ENCODE measurements around the gene KCNQ4. TPM values are rescaled to one million over a fixed set of nuclear protein-coding genes. Genes with fewer than 3 reads are reported as not detected.

KCNQ4 gene
- total RNA-seq, 1 experiment from 2014 or later = 0.11 TPM

- in situ Hi-C loops (cut with HindIII; ENCODE audit: low pct_unique_long_range_greater_than_20kb, low sequenced_read_pairs) = no loop called here
- DNase-seq (ENCODE audit: low read depth, low spot score) = no peak
Observed at GRCh38 chr1:40802742-40803113, 19.1 kb downstream of the KCNQ4 start.

GRCh38 chr1:40803447-40803846, 19.9 kb downstream of the KCNQ4 start:
- no peak for DNase-seq (ENCODE audit: low read depth, low spot score)
- in situ Hi-C loops (cut with HindIII; ENCODE audit: low pct_unique_long_range_greater_than_20kb, low sequenced_read_pairs) = no loop called here

- DNase-seq (ENCODE audit: low read depth, low spot score) = no peak
- in situ Hi-C loops (cut with HindIII; ENCODE audit: low pct_unique_long_range_greater_than_20kb, low sequenced_read_pairs) = no loop called here
Observed at GRCh38 chr1:40803902-40804301, 20.3 kb downstream of the KCNQ4 start.

- in situ Hi-C loops (cut with HindIII; ENCODE audit: low pct_unique_long_range_greater_than_20kb, low sequenced_read_pairs) = no loop called here
Observed at GRCh38 chr1:40806240-40806639, 22.7 kb downstream of the KCNQ4 start.

GRCh38 chr1:40806731-40807695, 23.4 kb downstream of the KCNQ4 start:
- in situ Hi-C loops (cut with HindIII; ENCODE audit: low pct_unique_long_range_greater_than_20kb, low sequenced_read_pairs) = no loop called here
- no peak for DNase-seq (ENCODE audit: low read depth, low spot score)

More at GRCh38 chr1:40806240-40806639, 22.7 kb downstream of the KCNQ4 start:
- no peak for DNase-seq (ENCODE audit: low read depth, low spot score)

DNA sequence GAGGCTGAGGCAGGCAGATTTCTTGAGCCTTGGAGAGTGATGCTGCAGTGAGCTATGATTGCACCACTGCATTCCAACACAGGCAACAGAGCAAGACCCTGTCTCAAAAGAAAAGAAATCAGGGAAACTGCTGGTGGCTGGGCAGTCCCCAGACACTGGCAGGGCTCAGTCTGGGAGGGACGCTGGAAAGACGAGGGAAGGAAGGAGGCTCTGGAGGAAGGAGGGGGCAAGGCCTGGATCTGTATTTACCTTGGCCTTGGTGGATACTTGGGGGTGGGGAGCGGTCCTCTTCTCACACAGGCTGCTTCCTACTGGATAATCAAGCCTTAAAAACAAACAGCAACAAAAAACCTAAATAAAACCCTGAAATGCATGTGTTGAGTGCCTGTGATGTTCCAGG, 24.4 kb downstream of the KCNQ4 start:
- no peak for DNase-seq (ENCODE audit: low read depth, low spot score)
- in situ Hi-C loops (cut with HindIII; ENCODE audit: low pct_unique_long_range_greater_than_20kb, low sequenced_read_pairs) = no loop called here

GRCh38 chr1:40808444-40808843, 24.9 kb downstream of the KCNQ4 start:
- in situ Hi-C loops (cut with HindIII; ENCODE audit: low pct_unique_long_range_greater_than_20kb, low sequenced_read_pairs) = no loop called here
- DNase-seq (ENCODE audit: low read depth, low spot score) = no peak

DNA sequence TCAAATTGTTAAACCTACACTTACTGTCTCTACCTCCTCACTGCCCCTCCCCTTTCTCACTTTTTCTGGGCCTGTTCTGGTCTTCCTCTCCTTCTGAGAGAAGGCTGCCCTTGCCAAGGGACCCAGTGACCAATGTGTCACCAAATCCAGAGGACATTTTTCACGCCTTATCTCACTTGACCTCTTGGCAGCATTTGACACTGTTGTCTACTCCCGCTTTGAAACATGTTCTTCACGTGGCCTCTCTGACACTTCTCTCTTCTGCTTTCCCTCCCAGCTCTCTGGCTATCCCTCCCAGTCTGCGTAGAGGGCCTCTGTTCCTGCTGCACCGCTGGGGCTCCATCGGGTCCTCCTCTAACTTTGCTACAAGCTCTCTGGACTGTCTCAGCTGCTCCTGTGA, 25.3 kb downstream of the KCNQ4 start:
- in situ Hi-C loops (cut with HindIII; ENCODE audit: low pct_unique_long_range_greater_than_20kb, low sequenced_read_pairs) = no loop called here

DNA sequence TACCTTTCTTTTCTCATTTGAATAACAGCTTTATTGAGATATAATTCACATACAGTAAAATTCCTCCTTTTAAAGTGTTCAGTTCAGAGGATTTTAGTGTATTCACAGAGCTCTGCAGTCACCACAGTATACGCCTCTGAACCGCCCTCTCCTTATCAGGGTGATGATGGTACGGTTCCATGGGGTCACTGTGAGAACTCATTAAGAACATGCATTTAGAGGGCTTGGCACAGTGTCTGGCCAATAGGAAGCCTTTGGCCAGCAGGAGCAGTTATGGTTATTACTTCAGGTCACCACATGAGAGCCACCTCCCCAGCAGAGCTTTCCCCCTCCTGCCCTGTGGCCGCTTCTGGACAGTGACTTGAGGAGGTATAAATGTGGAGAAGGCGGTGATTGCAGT, 27.3 kb downstream of the KCNQ4 start:
- no peak for DNase-seq (ENCODE audit: low read depth, low spot score)
- in situ Hi-C loops (cut with HindIII; ENCODE audit: low pct_unique_long_range_greater_than_20kb, low sequenced_read_pairs) = no loop called here

More for the DNA sequence above, 25.3 kb downstream of the KCNQ4 start:
- DNase-seq (ENCODE audit: low read depth, low spot score) = no peak

DNA sequence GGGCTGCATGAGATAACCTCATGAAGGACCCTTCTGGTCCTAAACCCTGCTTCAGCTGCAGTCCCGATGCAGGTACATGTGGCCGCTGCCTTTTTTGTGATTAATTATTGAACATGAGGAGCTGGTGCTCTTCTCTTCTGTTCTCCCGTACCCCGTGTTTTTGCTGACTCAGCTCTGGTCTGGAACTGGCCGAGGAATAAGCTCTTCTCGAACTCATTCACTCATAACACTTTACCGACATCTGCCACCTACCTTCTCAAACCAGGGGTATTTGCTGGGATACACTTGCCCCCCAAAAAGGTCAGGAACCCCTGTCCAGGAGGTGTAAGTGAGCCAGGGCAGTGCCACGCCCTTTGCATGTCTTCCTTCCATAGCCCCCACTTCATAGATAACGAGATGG, 31.8 kb downstream of the KCNQ4 start:
- DNase-seq (ENCODE audit: low read depth, low spot score) = no peak
- in situ Hi-C loops (cut with HindIII; ENCODE audit: low pct_unique_long_range_greater_than_20kb, low sequenced_read_pairs) = no loop called here

GRCh38 chr1:40817791-40818263, 34.2 kb downstream of the KCNQ4 start:
- in situ Hi-C loops (cut with HindIII; ENCODE audit: low pct_unique_long_range_greater_than_20kb, low sequenced_read_pairs) = no loop called here
- DNase-seq (ENCODE audit: low read depth, low spot score) = no peak

GRCh38 chr1:40818264-40818961, 34.8 kb downstream of the KCNQ4 start:
- DNase-seq (ENCODE audit: low read depth, low spot score) = no peak
- in situ Hi-C loops (cut with HindIII; ENCODE audit: low pct_unique_long_range_greater_than_20kb, low sequenced_read_pairs) = no loop called here

DNA sequence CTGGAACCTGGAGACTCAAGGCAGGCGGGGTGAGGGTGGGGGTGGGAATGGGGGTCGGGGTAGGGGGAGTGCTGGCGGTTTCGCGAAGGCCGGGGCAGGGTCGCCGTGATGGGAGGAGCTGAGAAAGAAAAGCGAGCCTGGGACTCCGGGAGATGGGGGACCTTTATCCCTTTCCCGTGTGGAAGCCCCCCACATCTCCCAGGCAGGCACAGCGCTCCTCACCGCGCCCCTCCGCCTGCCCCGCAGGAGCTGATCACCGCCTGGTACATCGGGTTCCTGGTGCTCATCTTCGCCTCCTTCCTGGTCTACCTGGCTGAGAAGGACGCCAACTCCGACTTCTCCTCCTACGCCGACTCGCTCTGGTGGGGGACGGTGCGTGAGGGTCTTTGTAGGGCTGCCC, 35.5 kb downstream of the KCNQ4 start:
- no peak for DNase-seq (ENCODE audit: low read depth, low spot score)
- in situ Hi-C loops (cut with HindIII; ENCODE audit: low pct_unique_long_range_greater_than_20kb, low sequenced_read_pairs) = no loop called here

DNA sequence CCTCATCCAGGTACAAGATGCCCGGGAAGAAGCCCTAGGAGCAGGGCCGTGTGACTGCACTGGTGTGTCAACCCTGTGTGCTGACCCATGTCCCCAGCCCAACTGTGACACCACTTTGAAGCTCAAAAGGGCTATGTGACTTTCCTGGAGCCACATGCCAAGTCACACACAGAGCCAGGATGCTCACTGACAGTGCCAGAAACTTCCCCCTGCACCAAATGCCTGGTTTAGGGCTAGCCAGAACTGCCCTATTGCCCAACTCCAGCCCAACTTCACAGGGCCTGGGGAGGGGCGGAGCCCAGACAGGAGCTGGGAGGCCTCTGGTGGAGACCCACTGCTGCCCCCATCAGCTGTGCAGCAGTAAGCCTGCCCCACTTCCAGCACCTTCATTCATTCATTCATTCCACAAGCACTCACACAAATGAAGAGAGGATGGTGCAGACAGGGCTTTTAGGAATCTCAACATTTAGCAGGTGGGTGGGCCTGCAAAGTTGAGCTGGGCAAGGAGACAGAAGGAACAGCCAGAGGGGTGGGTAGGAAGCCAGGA, 36.7 kb downstream of the KCNQ4 start:
- in situ Hi-C loops (cut with HindIII; ENCODE audit: low pct_unique_long_range_greater_than_20kb, low sequenced_read_pairs) = no loop called here
- peak; percentile 5 for DNase-seq (ENCODE audit: low read depth, low spot score)

GRCh38 chr1:40820911-40821693, 37.5 kb downstream of the KCNQ4 start:
- in situ Hi-C loops (cut with HindIII; ENCODE audit: low pct_unique_long_range_greater_than_20kb, low sequenced_read_pairs) = no loop called here
- no peak for DNase-seq (ENCODE audit: low read depth, low spot score)

DNA sequence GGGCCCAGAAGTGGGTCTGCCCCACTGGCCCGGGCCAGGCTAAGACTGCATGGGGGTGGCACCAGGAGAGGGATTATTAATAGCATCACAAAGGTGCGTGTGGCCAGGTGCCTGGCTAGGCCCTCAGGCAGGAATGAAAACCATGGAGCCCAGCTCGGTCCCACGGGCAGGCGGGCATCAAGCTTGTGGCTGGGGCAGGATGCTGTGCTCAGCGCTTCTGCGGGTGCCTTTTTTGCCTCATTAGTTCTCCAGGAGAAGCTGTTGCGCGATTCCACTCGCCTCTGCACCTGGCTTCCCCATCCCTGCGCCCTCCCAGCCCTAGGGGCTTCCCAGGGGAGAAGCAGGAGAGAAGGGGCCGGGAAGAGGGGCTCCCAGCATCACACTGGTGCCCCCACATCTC, 39.3 kb downstream of the KCNQ4 start:
- DNase-seq (ENCODE audit: low read depth, low spot score) = no peak
- in situ Hi-C loops (cut with HindIII; ENCODE audit: low pct_unique_long_range_greater_than_20kb, low sequenced_read_pairs) = no loop called here

DNA sequence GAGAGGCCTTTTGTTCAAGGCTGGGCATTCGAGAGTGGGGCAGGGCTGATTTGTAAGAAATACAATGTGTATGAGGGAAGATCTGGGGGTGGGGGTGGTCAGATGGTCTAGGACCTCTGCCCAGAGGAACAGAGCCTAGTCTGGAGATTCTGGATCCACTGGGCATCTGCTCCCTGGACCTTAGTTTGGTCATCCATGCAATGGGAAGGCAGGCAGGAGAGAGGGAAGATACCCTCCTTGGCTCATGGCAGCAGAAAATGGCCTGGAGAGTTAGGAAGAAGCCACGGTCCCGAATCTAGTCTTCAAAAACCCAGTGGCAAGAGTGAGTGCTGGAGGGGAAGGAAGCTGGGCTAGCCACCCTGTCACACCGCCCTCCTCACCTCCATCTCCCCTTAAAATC, 39.8 kb downstream of the KCNQ4 start:
- no peak for DNase-seq (ENCODE audit: low read depth, low spot score)
- in situ Hi-C loops (cut with HindIII; ENCODE audit: low pct_unique_long_range_greater_than_20kb, low sequenced_read_pairs) = no loop called here

- in situ Hi-C loops (cut with HindIII; ENCODE audit: low pct_unique_long_range_greater_than_20kb, low sequenced_read_pairs) = no loop called here
Observed at GRCh38 chr1:40823983-40824382, 40.4 kb downstream of the KCNQ4 start.

More at GRCh38 chr1:40823983-40824382, 40.4 kb downstream of the KCNQ4 start:
- DNase-seq (ENCODE audit: low read depth, low spot score) = no peak
